NB4 (cell line): ENCODE data around the gene PCDHB16.
"Not testable (repeated sequence)": the region's sequence is repeated elsewhere in the genome, so short reads cannot be mapped to it uniquely, and the experiment has no call there.

ENCODE experiments used
- CTCF ChIP-seq: IDR thresholded peaks from one replicate; pipeline ENCODE4 v1.5.1; 2012; ENCODE audit warnings: low read depth, low read length
- MAX ChIP-seq: IDR thresholded peaks from 2 replicates; pipeline ENCODE4 v1.6.1; 2011; ENCODE audit warnings: low read depth, low read length
- POLR2A ChIP-seq: IDR thresholded peaks from 2 replicates; pipeline ENCODE4 v1.6.1; 2011; ENCODE audit warnings: mild to moderate bottlenecking; ENCODE audit not compliant: insufficient read length; ENCODE audit errors: extremely low read depth

- not testable (repeated sequence) for TF ChIP-seq CTCF, POLR2A, MAX
Observed at GRCh38 chr5:141216035-141216434, 33.8 kb downstream of the PCDHB16 start.
